Endothelial cell of umbilical vein (primary cell): ENCODE results near the gene EMID1. TPM values are rescaled to one million over a fixed set of nuclear protein-coding genes. Genes with fewer than 3 reads are reported as not detected.

Experiments used
- BruUV-seq: library from RNA; stranded (reverse); fragments of 400-500 nt; replicated peaks from 2 replicates; lab custom pipeline; 2021; lab: Mats Ljungman, UMichigan
- CTCF ChIA-PET: fragments of 300-600, 350-600 bp; sonication (Branson Sonifier 250); formaldehyde crosslinking; loops from one replicate; lab custom pipeline; 2021; ENCODE audit warnings: antibody characterized with exemption, inconsistent platforms; lab: Charles Lee
- POLR2A ChIA-PET: fragments of 300-600, 350-600 bp; sonication (Branson Sonifier 250); formaldehyde crosslinking; loops from one replicate; lab custom pipeline; 2021; ENCODE audit warnings: antibody characterized with exemption, inconsistent platforms; lab: Charles Lee
- DNase-seq: peaks from one replicate; pipeline ENCODE4 v3.0.0-alpha.2; 2011; ENCODE audit warnings: low read depth, low spot score
- FAIRE-seq: peaks from 2 replicates; lab custom pipeline; 2011; peaks lifted over from hg19 to GRCh38; lab: Jason Lieb, UNC
- H2AFZ ChIP-seq: 2 replicates; pipeline ENCODE4 v1.6.0; 2012; ENCODE audit warnings: low read depth, low read length, control low read depth, inconsistent platforms
- H3K27ac ChIP-seq: 2 replicates; pipeline ENCODE4 v1.5.1; 2011; ENCODE audit warnings: low read depth, mild to moderate bottlenecking, control low read depth, low read length, moderate library complexity; ENCODE audit not compliant: insufficient read depth
- H3K27me3 ChIP-seq, 2 experiments: 2 replicates each; pipeline versions ENCODE4 v1.6.0 to v1.6.1; 2011; ENCODE audit warnings: low read length in 2 of 2, mixed read lengths in 1 of 2; ENCODE audit not compliant: control insufficient read depth in 2 of 2, insufficient read depth in 2 of 2
- H3K36me3 ChIP-seq, 2 experiments: 2 replicates in 1 of 2; 3 replicates in 1 of 2; pipeline ENCODE4 v1.5.1; 2011; ENCODE audit warnings: low read length in 2 of 2, mild to moderate bottlenecking in 1 of 2, moderate library complexity in 1 of 2; ENCODE audit not compliant: control insufficient read depth in 2 of 2, insufficient read depth in 2 of 2; ENCODE audit errors: extremely low read depth in 1 of 2
- H3K4me1 ChIP-seq: 3 replicates; pipeline ENCODE4 v1.5.1; 2011; ENCODE audit warnings: mild to moderate bottlenecking, low read length; ENCODE audit not compliant: control insufficient read depth, insufficient read depth; ENCODE audit errors: extremely low read depth
- H3K4me2 ChIP-seq: 2 replicates; pipeline ENCODE4 v1.6.1; 2011; ENCODE audit warnings: low read length, control low read depth, mixed read lengths; ENCODE audit not compliant: insufficient read depth
- H3K4me3 ChIP-seq, 3 experiments: fragments of 200-600 bp in 1 of 3; sonication (generic), shearing (Covaris generic) in 1 of 3; replicated peaks in 1 of 3; 2 replicates each; pipeline ENCODE4 v1.5.1; 2011 to 2016; ENCODE audit warnings: control low read depth in 3 of 3, low read length in 3 of 3, mild to moderate bottlenecking in 2 of 3, inconsistent platforms in 1 of 3, low read depth in 1 of 3, moderate library complexity in 1 of 3; ENCODE audit not compliant: insufficient read depth in 1 of 3
- H3K79me2 ChIP-seq: 2 replicates; pipeline ENCODE4 v1.6.0; 2012; ENCODE audit warnings: low read length, inconsistent platforms; ENCODE audit not compliant: control insufficient read depth, insufficient read depth
- H3K9ac ChIP-seq: replicated peaks from 2 replicates; pipeline ENCODE3; 2011; ENCODE audit warnings: low read length, control low read depth; ENCODE audit not compliant: insufficient read depth; ENCODE audit errors: extremely low read depth
- H3K9me1 ChIP-seq: replicated peaks from 3 replicates; pipeline ENCODE4 v1.6.0; 2011; ENCODE audit warnings: mild to moderate bottlenecking, low read length; ENCODE audit not compliant: control insufficient read depth, insufficient read depth; ENCODE audit errors: extremely low read depth
- H3K9me3 ChIP-seq: replicated peaks from 2 replicates; pipeline ENCODE4 v1.5.1; 2012; ENCODE audit warnings: low read length, inconsistent platforms; ENCODE audit not compliant: control insufficient read depth, insufficient read depth
- H4K20me1 ChIP-seq: replicated peaks from 2 replicates; pipeline ENCODE3; 2011; ENCODE audit warnings: mild to moderate bottlenecking, low read length; ENCODE audit not compliant: control insufficient read depth, insufficient read depth; ENCODE audit errors: extremely low read depth
- FOS ChIP-seq: IDR thresholded peaks from 2 replicates; pipeline ENCODE4 v1.6.1; 2011; ENCODE audit warnings: mild to moderate bottlenecking, low read length, moderate library complexity, borderline replicate concordance; ENCODE audit not compliant: insufficient read depth
- GATA2 ChIP-seq: IDR thresholded peaks from 2 replicates; pipeline ENCODE4 v1.7.0; 2011; ENCODE audit warnings: low read depth, mild to moderate bottlenecking, moderate library complexity, mixed read lengths, low read length; ENCODE audit not compliant: insufficient read length, insufficient read depth
- JUN ChIP-seq: IDR thresholded peaks from 2 replicates; pipeline ENCODE4 v1.6.1; 2011; ENCODE audit warnings: borderline replicate concordance, low read depth; ENCODE audit not compliant: insufficient read length, insufficient read depth
- MYC ChIP-seq: IDR thresholded peaks from one replicate; pipeline ENCODE4 v1.6.1; 2011; ENCODE audit warnings: mild to moderate bottlenecking, low read depth, low read length
- POLR2A ChIP-seq: IDR thresholded peaks from 2 replicates; pipeline ENCODE4 v1.6.1; 2012; ENCODE audit warnings: low read depth, mild to moderate bottlenecking, control low read depth, low read length
- dilution Hi-C: fragments of 300-500 bp; cut with MboI; formaldehyde crosslinking; loops from one replicate; pipeline ENCODE4 v1.15.0; 2019; ENCODE audit warnings: low sequenced_read_pairs; ENCODE audit not compliant: extremely low pct_ligation_motif_present
- intact Hi-C: fragments of 100-400 bp; cut with micrococcal nuclease; formaldehyde crosslinking; loops from one replicate; pipeline ENCODE4 v1.10.0; 2022
- polyA plus RNA-seq, 4 experiments: library from polyadenylated mRNA; depleted of rRNA in 3 of 4; stranded (reverse) in 3 of 4; unstranded in 1 of 4; fragments of >200 nt; gene quantifications; 2 replicates each; pipeline versions ENCODE4 v1.2.1 to v1.2.3, GENCODE V29; 2011 to 2012; ENCODE audit warnings: missing spikeins in 1 of 4
- total RNA-seq: library from RNA; stranded (reverse); gene quantifications from 2 replicates; pipeline ENCODE4 v1.2.3, GENCODE V29; 2021
- TF ChIP-seq, protein P1 (sequence below): IDR thresholded peaks from 2 replicates; pipeline ENCODE4 v1.6.1; 2011; ENCODE audit not compliant: insufficient read depth, insufficient read length

The EMID1 gene
- total and polyA plus RNA-seq, 2 donors (not counting 3 experiments of a cell fraction or from before 2014, with no cell fraction given), result 0.51 to 0.75 TPM

DNA sequence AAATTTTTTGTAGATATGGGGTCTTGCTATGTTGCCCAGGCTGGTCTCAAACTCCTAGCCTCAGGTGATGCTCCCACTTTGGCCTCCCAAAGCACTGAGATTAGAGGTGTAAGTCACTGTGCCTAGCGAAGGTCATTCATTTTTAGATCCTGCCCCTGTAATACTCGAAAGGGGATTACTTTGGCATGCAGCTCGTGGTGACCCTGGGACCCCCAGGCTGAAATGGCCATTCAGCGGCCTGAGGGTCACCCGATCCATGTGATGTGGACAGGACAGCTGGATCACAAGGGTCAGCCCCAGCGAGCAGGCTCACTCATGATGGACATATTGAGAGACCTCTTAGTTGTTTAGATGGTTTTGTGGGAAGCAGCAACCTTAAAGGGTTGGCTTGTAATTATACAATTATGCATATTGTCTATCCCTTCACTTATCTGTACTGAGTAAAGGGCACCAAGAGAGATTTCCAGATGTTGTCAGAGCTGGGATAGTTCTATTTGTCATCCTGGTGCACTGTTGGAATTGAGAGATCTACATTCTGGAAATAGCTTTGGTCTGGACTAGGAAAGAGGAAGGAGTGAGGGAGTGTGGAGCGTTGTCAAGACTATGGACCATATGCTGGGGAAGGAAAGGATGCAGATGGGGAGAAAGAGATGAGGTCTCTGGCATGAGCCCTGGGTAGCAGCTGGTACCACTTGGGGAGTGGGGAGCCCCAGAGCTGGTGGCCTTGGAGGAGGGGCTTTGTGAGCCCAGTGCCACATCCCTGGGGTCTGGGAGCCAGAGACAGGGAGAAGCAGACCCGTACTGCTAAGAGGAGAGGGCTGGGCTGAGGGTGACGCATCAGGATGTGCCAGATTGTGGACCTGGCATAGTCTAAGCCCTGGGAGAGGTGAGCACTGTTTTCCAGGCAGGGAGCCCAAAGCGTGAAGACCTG, 46.5 kb downstream of the EMID1 start:
- no peaks in the 10 kb centered on the region for H3K36me3 ChIP-seq
- no TSS peak for BruUV-seq
- no peak overlapping the region for H3K4me3 ChIP-seq
- H2AFZ ChIP-seq, result no peak overlapping the region
- POLR2A ChIA-PET, result no interaction called here
- H3K27ac ChIP-seq, result no peak overlapping the region
- H3K79me2 ChIP-seq, result no peaks in the 10 kb centered on the region
- intact Hi-C loops (no loop called here), dilution Hi-C loops (no loop called here)
- FAIRE-seq (no peak), DNase-seq (no peak)
- no peaks in the 10 kb centered on the region for H3K4me1 ChIP-seq
- peaks cover 0 to 2% of the 10 kb centered on the region in 2 experiments for H3K27me3 ChIP-seq
- no peak overlapping the region for H3K4me2 ChIP-seq
- H3K9me1 ChIP-seq, result no peaks in the 10 kb centered on the region
- no peak overlapping the region for H3K9ac ChIP-seq
- no peaks in the 10 kb centered on the region for H3K9me3 ChIP-seq
- TF ChIP-seq POLR2A (no peak), GATA2 (no peak), FOS (no peak), MYC (no peak), JUN (no peak)
- TF ChIP-seq, protein P1, sequence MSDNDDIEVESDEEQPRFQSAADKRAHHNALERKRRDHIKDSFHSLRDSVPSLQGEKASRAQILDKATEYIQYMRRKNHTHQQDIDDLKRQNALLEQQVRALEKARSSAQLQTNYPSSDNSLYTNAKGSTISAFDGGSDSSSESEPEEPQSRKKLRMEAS, result no peak
- CTCF ChIA-PET, result no interaction called here
- H4K20me1 ChIP-seq, result no peaks in the 10 kb centered on the region
